NOMO-1 treated with dmso at 0.1 percent for 144 hours (cell line): ENCODE measurements around the gene FBN2.

ENCODE experiments used
- DNase-seq: peaks from one replicate; lab custom pipeline; 2025; ENCODE audit not compliant: unreplicated experiment; lab: John Stamatoyannopoulos, UW

FBN2 gene

DNA sequence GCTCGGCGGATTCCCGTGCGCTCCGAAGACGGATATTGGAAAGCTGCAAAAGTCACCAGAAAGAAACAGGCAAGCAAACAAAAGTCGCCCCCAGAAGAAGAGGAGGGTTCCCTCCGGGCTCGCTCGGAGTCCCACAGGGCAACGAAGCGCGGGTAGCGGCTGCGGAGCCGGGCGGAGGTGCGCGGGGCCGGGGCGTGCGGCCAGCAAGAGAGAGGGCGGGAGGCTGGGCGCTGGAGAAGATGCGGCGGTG, at the start of gene FBN2:
FBN2 (minus strand) TSS at position 246 of the 250 bp plus-strand sequence. CDS start 642 bp downstream, outside the sequence.
- no peak for DNase-seq

DNA sequence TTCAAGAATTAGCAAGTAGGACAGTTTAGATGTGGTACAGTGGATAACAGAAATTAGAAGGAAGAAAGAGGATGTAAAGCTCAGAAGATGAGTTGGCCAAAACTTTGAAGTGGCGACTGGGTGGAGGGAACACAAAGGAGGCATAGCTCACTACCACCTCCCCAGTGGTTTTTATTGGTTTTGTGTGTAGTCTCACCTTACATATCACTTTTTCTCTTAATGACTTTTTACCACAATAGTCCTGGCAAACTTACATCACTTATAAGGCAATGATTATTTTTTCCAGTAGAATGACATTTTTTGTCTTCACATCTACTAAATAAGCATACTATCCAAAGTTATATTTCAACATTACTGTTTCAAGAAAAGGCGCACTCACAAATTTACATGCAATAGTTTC, 49.2 kb upstream of the FBN2 start:
- no peak for DNase-seq

DNA sequence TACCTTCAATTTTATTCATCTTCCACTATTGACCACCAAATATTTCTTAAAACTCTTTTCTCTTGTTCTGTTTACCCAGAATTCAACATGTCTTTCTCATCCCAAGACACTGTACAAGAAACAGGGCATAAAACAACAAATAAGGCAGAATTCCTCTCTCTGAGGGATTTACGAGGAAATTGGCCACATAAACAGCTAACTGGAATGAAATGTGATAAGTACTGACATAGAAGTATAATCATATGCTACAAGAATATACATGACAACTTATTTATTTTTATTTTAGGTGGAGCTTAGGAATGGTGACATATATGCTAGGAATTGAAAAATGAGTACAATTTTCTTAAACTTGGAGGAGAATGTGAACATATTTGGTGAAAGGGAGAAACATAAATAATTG, 48.8 kb upstream of the FBN2 start:
- no peak for DNase-seq

DNA sequence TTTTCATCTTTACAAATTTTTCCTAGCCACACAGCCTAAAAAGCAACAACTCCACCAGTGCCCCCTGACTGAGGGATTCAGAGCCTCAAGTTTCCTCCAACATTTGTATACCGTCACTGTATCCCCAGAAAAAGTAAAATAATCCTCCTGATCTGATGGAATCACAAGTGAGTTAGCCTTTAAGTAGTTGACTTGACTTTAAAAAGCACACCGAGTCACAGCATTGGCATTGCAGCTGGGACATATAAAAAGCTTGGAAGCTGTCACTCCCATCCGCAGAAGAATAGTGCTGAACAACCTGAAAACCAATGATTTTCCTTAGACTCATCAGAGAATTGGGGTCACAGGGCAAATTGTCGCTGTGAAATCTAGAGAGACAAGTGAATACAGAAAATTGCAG, 41.6 kb upstream of the FBN2 start:
- DNase-seq: no peak

DNA sequence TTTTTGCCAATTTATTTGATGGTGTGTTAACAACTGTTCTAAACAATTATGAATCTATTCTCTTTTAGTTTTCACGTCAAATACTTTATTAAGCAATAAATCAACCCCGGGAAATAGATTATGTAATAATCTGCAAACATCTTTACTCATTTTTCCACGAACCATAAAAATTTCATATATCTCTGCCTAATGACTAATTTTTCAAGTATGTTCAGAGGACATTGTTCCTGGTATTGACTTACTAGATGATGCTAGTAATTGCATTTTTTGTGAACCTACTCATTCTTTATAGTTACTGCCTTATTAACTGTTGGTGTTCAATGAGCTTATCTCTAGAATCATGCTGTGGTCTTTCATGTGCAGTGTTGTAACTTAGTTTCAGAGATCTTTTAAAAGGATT, 41.0 kb upstream of the FBN2 start:
- no peak for DNase-seq

DNA sequence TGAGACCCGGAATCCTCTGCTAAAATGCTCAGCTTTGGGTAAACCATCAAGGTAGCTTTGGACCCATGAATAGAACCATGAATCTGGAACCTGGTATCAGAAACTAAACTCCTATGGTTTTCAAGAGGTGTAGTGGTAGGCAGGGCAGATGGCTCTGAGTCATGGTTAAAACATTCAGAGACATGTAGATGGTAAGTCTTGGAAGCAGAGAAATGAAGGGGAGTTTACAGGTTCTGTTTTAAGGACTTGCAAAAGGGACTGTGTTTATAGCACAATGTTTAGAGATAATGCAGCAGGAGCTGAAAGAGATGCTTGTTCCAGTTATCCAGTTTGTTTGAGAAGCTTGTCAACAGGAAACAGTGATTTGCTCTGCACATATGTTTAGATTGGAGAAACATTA, 36.0 kb upstream of the FBN2 start:
- DNase-seq: no peak

DNA sequence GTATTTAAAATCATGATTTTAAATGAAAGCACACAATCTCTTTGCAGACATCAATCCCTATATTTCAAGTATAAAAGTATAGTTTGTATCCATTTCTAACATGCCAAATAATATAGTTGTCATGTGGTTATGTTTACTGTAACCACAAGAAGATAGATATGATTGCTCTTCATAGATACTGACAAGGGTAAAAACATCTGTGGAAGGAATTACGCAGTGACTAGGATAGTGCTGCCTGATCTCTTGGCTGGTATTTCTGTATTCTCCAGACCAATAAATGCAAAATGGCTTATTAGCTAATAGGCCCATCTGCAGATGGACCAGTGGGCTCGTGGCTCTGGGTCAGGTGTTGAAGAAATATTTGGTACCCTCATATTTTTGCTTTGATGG, 34.9 kb upstream of the FBN2 start:
- DNase-seq: no peak

DNA sequence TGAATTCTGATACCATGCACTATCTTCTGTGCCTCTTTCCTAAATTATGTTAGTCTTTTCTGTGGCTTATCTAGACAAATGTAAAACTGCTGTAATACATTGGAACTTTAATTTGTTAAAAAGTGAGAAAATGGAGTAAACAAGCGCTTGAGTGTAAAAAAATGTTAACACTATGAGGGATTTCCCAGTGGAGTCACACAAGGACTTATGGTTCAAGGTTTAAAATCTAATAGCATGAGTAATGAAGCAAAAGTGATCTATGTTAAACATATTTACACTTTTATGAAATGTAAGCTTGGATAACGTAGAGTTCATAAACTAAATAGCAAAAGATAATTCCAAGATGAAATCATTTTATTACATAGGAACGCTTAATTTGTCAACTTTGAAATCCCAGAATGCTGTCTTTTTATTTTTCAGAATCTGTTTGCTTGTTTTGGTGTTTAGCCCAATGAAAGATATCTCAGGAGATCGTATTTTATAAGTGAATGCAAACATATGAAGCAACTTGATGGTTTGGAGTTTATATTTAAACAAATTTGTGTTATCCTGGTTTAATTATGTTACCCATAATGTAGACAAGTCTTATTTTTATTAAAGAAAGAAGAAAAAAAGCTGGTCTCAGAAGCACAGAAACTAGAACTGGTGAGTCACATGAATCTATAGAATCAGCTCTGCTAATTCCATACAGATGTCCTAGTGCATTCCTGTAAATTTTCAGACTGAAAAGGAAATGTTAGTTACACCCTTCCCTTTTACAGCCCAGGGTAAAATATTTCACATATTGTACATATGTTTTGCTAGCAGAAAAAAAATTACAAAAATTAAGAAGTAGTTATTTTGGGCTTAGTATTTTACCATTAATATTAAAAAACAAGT, 34.2 kb upstream of the FBN2 start:
- DNase-seq: no peak

DNA sequence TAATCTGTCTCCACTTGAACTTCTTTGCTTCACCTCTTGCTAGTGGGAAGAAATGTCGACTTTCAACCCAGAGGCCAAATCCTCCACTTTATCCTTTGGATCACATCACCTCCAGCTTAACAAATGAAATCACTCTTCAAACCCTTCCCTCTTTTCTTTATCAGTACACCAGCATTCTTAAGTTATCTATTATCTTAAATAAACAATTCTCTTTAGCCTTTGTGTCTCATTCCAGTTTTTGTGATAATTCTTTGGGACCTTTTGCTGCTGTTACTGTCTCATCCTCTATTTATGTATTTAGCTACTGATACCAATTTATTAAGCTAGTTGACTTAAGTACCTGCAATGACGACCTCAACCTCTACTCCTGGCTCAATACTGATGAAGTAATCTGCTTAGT, 28.1 kb upstream of the FBN2 start:
- no peak for DNase-seq

DNA sequence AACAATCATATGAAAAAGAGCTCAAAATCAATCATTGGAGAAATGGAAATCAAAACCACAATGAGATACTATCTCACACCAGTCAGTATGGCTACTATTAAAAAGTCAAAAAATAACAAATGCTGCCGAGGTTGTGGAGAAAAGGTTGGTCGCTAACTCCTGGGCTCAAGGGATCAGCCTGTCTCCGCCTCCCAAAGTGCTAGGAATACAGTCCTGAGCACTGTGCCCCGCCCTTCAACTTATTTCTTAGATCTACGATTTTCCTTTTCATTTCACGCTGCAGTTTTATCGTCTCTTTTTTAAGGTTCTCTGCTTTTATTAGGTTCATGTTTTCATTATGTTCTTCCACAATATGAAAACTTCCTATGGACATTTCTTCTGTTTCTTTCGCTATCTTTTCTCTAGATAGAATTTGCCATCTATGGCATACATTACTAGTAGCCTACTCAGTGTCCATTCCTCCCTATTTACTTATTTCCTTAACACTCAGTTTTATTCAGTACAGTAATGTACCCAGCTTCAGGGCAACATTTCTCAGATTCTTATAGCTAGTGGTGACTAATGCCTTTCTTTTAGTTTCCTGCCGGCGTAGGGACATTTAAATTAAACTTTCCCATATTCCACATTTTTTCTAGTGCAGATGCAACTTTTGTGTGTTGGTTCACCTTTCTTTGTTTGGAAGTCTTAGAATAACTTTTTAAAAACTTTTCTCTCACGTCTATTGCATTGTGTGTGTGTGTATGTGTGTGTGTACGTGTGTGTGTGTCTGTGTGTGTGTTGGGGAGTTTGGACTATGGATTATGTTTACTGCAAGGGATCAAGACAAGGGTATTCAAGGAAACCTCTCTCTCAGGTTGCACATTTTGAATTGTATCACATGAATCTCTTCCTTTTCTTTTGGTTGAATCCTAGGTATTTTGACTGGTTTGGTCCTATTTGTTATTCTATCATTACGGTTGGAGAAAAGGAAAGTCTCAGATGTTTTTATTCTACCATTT, 21.6 kb upstream of the FBN2 start:
- DNase-seq: no peak

DNA sequence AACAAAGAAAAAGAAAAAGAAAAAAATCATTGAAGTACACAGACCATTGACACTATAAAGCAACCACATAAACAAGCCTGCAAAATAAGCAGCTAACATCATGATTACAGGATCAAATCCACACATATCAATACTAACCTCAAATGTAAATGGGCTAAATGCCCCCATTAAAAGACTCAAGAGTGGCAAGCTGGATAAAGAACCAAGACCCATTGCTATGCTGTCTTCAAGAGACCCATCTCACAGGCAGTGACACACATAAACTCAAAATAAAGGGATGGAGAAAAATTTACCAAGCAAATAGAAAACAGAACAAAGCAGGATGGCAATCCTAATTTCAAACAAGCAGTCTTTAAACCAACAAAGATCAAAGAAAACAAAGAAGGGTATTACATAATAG, 15.7 kb upstream of the FBN2 start:
- DNase-seq: no peak

DNA sequence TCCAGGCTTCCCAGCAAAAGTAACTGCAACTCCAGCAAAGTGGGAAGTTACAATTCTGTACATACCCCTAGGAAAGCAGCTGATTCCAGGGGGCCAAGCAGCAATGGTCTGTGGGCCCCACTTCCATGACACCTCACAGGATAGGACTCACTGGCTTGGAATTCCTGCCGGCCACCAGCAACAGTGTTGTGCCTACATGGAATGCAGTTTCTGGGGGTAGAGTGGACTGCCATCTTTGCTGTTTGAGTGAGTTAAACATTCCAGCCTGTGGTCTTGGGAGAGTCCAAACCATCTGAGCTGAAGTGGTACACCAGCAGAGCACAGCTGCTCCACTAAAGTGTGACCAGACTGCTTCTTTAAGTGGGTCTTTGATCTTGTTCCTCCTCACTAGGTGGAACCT, 13.4 kb upstream of the FBN2 start:
- DNase-seq: no peak

DNA sequence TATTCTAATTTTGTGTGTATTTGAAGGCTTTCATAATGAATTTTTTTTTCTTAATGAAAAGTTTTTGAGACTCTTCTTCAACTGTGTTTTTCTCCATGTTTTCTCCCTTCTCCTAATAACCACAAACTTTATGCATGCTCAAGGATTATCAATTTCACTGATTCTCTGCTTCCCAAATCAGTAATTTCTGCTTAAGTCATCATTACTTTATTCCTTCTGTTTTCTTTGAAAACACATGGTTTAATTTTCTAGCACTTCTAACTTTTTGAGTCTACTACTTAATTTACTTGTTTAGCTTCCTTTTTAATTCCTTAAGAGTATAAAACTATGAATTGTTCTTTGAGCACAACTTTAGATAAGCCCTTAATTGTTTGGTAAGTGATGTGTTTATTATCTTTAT, 11.5 kb upstream of the FBN2 start:
- no peak for DNase-seq

DNA sequence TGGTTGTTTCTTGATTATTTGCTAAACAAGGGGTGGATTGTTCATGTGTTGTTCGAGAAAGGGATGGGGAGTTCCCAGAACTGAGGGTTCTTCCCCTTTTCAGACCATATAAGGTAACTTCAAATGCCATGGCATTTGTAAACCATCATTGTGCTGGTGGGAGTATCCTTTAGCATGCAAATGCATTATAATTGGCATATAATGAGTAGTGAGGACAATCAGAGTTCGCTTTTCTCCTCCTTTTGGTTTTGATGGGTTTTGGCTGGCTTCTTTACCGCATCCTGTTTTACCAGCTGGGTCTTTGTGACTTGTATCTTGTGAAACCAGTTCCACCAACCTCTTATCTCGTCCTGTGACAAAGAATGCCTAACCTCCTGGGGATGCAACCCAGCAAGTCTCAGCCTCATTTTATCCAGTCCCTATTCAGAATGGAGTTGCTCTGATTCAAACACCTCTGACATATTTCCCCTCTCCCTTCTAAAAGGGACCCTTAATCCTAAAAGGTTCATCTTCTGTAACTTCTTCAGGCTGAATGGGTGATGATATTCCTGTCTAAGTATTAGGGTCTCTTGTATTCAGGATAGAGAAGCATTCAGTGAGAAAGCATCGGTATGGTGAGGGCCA, 8.7 kb upstream of the FBN2 start:
- no peak for DNase-seq

DNA sequence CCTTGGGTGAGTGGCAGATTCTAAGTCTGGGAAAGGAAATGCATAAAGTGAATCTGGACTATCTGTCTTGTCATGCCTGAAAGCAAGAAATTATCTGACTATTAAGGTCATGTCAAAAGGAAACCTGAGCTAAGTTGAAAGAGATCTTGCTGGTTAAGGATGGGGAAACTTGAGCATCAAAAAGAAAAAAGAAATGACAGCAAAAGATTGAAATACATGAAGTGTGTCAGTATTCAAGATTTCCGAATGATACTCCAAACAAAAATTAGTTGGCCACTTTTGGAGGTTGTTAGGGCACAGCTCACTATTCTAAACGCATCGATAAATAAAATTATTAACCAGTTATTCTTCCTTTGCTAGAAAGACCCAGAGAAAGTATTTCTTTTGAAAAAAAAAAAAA, 3.3 kb upstream of the FBN2 start:
- no peak for DNase-seq

DNA sequence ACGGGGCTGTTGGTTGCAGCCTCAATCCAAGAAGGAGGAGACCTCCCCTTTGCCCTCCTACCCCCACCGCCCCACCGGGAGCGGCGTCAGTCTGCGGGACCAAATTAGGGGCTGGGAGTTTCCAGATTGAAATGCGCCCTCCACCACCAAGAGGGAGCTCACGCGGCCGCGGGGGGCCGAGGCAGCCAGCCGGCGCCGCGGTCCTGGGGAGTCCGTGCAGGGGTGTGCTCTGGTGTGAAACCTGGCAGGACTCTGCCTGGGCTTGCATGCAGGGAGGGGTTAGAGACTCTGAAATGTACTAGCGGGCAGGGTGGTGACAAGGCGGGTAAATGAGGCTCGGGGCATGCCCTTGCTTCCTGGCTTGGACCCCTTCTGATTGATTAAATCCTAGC, 989 bp upstream of the FBN2 start:
- DNase-seq: no peak

DNA sequence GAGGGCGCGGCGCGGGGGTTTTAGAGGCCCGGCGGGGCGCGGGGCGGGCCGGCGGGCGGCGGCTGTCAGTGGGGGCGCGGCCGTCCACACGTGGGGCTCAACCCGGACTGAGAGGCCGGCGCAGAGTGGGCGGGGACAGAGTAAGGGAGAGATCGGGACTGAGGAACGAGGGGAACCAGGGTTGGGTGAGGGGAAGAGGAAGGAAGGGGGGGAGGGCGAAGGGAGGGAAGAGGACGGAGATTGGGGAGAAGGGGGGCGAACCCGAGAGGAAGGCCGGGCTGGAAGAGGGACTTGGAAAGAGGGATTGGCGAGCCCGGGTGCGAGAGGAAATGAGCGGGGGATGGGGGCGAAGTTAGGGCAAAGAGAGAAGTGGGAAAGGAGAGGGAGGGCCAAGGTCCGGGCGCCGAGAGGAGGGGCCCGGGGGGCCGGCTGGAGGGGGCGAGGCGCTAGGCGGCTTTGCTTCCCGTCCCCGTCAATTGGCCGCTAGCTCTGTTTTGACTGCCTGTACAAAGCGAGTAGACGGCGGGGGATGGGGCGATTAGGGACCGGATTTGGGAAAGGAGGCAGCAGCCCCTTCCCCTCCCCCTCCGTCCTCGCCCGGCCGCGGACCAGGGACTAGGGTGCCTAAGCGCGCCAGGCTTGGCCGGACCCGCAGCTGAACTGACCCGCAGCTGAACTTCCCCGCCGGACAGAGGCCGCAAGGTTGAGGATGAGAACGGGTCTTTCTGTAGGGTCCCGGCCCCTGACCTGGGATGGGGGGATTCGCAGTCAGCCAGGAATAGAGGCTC, 399 bp upstream of the FBN2 start:
- DNase-seq: peak; percentile 85

DNA sequence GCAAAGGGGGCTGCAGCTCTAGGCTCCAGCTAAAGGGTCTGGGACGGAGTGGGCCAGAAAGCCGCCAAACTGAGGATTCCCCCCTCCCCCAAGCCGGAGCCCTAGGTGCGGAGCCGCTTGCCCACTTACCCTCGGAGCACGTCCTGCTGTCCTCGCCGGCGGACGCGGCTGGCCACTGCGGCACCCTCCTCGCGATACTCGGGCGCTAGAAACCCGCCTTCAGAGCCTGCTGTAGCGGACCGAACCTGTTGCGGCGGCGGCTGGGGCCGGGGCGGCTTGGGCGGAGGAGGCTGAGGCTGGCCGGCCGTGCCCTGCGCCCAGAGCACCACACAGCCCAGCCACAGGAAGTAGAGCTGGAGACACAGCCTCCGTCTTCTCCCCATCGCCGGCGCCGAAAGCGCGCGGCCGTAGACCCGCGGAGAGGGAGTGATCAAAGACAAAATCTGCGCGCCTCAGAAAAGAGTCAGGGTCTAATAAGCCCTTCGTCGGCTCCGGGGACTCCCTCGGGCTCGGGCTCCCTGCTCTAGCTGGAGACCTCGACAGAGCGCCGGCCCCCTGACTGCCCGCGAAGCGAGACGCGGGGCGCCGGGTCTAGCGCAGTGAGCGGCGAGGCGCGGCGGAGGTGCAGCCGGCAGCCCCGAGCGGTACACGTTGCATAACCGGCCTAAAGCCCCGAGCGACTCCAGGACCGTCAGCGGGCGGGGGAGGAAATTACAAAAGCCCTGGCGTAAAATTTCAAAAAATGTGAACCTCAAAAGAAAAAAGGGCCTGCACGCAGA, 635 bp downstream of the FBN2 start:
- peak; percentile 64 for DNase-seq

DNA sequence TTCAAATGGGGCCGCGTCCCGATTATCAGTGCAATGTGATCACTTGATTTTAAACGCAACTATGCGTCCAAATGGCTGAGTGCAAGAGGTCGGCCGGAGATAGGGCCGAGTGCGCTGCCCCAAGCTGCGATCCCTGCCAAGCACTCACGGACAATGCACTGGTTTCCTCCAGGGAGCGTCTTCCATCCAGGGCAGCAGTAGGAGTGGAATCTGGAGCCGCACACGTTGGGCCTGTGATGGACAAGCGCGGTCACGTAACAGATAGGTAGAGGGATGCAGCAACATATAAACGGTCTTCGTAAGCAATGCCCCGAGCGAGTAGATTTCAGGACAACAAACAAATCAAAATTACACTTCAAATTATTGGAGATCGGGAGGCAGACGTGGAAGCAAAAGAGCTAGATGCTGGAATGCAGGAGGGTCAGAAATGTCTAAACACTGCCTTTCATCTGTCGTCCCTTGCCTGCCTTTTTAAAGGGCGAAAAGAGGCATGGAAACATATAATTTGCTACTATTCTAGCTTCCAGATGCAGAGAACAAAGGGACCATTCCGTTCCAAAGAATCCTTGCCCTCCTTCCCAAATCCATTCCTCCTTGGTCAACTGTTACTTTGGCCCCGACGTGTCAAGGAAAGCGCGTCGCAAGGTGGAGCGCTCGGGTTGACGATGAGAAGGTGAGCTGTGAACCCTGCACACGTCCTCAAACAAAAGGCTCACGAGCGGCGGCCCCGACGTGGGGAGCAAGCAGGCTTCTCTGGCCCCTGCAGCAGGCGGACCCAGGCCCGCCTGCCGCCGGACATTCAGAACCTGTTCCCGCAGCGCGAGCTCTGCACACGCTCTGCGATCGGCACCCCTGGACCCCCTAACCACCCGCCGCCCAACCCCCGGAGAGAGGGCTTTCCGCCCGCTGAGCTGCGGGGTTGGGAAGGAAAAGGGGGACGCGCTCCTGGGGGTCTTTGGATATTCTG, 1.5 kb downstream of the FBN2 start:
- no peak for DNase-seq
